ENCODE results near the gene KRTAP4-12.
"Not testable (repeated sequence)": the region's sequence is repeated elsewhere in the genome, so short reads cannot be mapped to it uniquely, and the experiment has no call there.

Gene KRTAP4-12
- 0 reads per million in 3 experiments for total RNA-seq

- not testable (repeated sequence) for DNase-seq
Measured at GRCh38 chr17:41123991-41124371, at the start of gene KRTAP4-12. Gene KRTAP4-12 (minus strand): TSS chr17:41124182. CDS start chr17:41124122, 60 bp downstream.

GRCh38 chr17:41171886-41172285 is 47.9 kb upstream of the KRTAP4-12 start:
- DNase-seq: no peak

GRCh38 chr17:41168121-41168520 is 44.1 kb upstream of the KRTAP4-12 start, which contains the start of gene KRTAP4-3:
Gene KRTAP4-3 (minus strand): TSS chr17:41168221. CDS start chr17:41168172, 49 bp downstream.
- DNase-seq: no peak

- no peak for DNase-seq
Measured at GRCh38 chr17:41167561-41167960, 43.6 kb upstream of the KRTAP4-12 start.

GRCh38 chr17:41163828-41164227 is 39.8 kb upstream of the KRTAP4-12 start:
- DNase-seq: no peak

- DNase-seq: no peak
Measured at GRCh38 chr17:41160648-41161047, 36.7 kb upstream of the KRTAP4-12 start, which contains the start of gene KRTAP4-4. Gene KRTAP4-4 (minus strand): TSS chr17:41160748. CDS start chr17:41160691, 57 bp downstream.

- DNase-seq: not testable (repeated sequence)
Measured at GRCh38 chr17:41160190-41160589, 36.2 kb upstream of the KRTAP4-12 start.

GRCh38 chr17:41153856-41154255 is 29.9 kb upstream of the KRTAP4-12 start:
- DNase-seq: no peak

DNA sequence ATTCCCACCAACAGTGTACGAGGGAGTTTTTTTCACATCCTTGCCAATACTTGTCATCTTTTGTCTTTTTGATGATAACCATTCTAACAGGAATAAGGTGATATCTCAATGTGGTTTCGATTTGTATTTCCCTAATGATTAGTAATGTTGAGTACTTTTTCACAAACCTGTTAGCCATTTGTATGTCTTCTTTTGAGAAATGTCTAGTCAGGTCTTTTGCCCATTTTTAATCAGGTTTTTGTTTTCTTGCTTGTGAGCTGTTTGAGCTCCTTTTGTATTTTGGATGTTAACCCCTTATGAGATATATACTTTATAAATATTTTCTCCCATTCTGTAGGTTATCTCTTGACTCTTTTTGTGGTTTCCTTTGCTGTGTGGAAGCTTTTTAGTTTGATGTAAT is 27.5 kb upstream of the KRTAP4-12 start:
- no peak for DNase-seq

GRCh38 chr17:41150026-41150425 is 26.0 kb upstream of the KRTAP4-12 start:
- no peak for DNase-seq

- no peak for DNase-seq
Measured at GRCh38 chr17:41149652-41149985, 25.6 kb upstream of the KRTAP4-12 start, which contains the start of gene KRTAP4-5. Gene KRTAP4-5 (minus strand): TSS chr17:41149825. CDS start chr17:41149767, 58 bp downstream.

DNA sequence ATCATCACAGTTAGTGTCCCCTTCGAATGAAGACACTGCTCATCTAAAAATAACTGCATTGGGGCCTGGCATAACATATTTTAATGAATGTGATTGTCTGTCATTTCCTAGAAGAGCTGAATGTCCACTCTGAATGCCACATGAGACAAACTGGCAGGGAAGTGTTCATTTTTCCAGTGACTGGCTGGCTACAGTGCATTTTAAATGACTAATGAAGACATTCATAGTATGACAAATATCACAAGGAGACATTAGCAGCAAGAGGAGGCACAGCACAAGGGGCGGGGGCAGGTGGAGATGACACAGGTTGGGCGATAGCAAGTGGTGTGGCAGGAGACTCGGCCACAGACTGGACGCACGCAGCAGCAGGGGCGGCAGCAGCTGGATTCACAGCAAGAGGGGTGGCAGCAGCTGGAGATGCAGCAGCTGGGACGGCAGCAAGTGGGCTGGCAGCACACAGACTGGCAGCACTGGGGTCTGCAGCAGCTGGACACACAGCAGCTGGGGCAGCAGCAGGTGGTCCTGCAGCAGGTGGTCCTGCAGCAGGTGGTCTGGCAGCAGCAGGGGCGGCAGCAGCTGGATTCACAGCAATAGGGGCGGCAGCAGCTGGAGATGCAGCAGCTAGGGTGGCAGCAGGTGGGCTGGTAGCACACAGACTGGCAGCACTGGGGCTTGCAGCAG is 25.1 kb upstream of the KRTAP4-12 start:
- not testable (repeated sequence) for DNase-seq

DNA sequence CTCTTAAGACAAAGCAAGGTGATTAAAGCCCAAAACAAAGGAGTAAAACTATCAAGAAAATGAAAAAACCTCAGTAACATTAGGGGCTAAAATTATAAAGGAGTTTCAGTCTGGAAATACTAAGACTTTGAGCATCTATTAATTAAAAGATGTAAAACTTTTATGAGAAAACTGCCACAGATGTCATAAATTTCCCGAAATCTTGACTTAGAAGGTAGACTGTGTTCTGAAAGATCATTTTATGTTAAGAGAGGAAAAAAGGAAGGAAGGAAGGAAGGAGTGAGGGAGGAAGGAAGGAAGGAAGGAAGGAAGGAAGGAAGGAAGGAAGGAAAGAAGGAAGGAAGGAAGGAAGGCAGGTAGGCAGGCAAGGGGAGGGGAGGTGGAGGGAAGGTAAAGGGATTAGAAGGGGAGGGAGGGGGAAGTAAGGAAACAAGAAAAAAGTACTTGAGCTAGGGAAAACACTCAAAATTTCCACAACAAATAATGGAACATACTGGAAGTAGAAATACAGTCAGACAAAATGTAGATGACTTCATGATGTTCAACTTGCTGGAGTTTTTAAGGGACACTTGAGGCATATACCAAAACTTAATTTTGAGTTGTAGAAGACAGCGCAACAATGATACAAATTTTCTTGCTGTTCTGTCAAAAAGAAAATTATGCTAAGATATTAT is 23.7 kb upstream of the KRTAP4-12 start:
- no peak for DNase-seq

GRCh38 chr17:41145261-41145660 is 21.3 kb upstream of the KRTAP4-12 start:
- DNase-seq: no peak

DNA sequence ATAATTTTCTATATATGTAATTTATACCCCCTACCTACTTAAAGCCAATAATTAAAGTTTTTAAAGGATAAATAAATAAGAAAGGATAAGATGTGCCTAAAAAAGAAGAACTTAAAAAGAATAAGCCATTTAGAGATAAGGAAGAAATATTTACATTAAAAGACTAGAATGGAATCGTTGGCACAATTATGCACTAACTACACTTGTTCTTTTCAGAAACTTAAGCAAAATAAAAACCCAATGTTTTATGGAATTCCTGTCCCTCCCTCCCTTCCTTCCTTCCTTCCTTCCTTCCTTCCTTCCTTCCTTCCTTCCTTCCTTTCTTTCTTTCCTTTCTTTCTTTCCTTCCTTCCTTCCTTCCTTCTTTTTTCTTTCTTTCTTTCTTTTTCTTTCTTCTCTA is 20.9 kb upstream of the KRTAP4-12 start:
- DNase-seq: no peak

DNA sequence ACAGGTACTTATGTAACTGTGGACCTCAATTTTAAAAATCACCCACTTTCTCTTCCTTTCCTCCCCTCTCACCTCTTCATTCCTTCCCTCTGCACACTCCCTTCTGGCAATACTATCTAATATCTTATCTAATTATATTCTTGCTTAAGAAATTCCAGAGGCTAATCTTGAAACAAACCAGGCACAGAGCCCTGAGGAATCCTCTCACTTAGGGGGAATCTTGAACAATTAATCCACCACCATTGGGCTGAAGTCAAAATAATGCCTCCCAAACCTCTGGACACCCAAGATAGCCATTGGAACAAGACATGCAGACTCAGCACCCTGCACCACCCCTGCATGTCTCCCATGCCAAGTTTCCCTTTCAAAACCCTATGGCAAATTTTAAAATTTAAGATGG is 17.4 kb upstream of the KRTAP4-12 start:
- no peak for DNase-seq

DNA sequence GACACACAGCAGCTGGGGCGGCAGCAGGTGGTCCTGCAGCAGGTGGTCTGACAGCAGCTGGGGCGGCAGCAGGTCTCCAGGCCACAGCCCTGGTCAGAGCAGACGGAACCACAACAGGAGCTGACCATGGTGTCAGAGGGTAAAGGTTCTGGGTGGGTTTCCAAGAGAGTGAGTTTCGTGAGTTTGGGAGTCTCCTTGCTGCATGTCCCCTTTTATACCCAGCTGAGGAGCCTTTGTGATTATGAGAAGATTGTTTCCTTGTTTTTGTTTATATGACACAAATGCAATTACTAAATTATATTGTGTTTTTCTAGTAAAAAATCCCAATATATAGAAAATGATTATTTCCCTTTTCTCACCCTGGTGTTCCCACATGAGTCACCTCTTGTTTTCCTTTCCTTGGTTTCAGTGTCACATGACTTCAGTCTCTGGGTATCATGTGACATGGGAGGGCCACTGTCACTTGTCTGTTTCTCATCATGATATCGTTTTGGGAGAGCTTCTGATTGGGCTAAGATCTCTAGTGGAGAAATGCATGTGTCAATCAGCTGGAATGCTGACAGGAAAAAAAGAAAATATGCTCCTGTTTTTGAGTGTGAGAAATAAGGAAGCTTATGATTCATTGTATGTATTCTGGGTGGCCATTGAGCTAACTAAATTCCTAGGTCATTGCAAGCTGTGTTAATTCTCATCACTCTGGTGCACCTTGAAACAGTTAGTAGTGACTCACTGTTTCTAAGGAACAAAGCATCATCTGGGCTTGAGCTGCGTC is 16.6 kb upstream of the KRTAP4-12 start, which contains the start of gene KRTAP4-6:
Gene KRTAP4-6 (minus strand): TSS at position 185 of the 772 bp plus-strand sequence. CDS start 57 bp downstream, at position 128.
- no peak for DNase-seq

GRCh38 chr17:41139865-41140264 is 15.9 kb upstream of the KRTAP4-12 start:
- DNase-seq: not testable (repeated sequence)

DNA sequence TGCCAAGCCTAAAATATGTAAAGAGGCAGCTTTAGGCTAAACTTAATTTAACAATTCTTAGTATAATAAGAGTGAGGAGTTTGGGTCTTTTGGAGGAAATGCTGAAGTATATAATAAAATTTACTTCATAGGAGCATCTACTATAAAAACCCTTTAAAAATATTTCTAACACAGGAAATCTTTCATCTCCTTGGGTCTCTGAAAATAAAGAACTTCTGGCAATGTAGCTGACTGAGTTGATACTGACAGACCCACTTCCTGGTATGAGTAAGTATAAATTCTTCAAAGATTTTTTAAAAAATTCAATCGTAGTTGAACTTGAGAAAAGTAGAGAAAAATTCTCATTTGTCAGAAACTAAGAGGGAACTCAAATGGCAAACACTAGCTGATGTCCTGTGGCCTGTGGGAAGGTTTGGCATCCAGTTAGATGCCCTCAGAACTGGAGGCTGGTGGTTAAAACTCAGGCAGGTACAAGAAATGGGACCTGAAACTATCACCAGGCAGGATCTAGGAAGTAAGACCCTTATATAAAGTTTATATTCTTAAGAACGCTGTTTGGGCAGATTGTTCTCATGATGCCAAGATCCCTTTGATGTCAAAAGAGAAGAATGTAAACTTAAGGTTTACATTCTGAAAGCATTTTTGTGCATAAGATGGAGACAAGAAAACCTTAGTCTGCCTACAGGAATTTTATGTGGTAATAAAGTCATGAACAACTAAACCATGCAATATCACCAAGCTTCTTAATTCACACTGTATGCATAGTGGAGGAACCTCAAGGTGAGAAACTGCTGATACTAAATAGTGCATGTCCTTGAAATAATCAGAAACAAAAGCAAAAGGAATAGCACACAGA is 10.1 kb upstream of the KRTAP4-12 start:
- DNase-seq: no peak

GRCh38 chr17:41131979-41132378 is 8.0 kb upstream of the KRTAP4-12 start:
- DNase-seq: no peak

GRCh38 chr17:41127371-41127770 is 3.4 kb upstream of the KRTAP4-12 start:
- no peak for DNase-seq

GRCh38 chr17:41126412-41126811 is 2.4 kb upstream of the KRTAP4-12 start:
- no peak for DNase-seq
